ENCODE results near the gene MYD88. TPM values are rescaled to one million over a fixed set of nuclear protein-coding genes. Genes with fewer than 3 reads are reported as not detected.
A peak's percentile ranks its signal among the peaks of the same experiment; 100 is the strongest.

Gene MYD88
- total RNA-seq, 3 donors from 2014 or later: 39.5 to 81.7 (median 72.4) TPM

DNA sequence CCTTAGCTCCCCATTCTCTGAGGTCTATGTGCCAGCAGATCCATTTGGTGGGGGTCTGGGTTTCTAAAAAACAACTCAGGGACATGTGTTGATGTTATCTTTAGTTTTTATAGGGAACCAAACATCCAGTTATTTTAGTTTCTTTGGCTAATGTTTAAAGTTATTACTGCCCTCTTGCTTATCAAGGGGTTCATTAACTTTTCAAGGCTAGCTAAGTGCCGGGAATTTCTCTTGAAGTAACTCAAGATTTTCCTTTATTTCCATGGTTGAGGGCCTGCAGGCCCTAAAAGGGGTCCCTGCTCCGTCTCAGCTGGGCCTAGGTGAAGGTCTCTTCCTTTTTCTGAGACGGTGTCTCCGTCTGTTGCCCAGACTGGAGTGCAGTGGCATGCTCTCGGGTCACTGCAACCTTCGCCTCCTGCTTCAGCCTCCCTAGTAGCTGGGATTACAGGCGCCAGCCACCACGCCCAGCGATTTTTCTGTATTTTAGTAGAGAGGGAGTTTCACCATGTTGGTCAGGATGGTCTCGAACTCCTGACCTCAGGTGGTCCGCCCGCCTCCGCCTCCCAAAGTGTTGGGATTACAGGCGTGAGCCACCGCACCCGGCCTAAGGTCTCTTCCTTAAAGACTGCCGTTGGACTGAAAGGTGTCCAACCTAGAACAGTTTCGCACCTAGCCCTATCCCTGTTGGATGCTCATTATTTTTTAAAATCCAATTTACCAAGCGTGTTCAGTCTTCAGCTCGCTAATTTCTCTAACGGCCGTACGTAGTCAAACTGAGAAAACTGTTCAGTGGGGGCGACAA is 25.6 kb downstream of the MYD88 start:
- DNase-seq (peak; percentile 59 to 70 (median 66)), ATAC-seq (no peak)
- no peaks in the 10 kb centered on the region for H3K36me3 ChIP-seq (ENCODE audit: low read depth)
- TF ChIP-seq, protein P1, sequence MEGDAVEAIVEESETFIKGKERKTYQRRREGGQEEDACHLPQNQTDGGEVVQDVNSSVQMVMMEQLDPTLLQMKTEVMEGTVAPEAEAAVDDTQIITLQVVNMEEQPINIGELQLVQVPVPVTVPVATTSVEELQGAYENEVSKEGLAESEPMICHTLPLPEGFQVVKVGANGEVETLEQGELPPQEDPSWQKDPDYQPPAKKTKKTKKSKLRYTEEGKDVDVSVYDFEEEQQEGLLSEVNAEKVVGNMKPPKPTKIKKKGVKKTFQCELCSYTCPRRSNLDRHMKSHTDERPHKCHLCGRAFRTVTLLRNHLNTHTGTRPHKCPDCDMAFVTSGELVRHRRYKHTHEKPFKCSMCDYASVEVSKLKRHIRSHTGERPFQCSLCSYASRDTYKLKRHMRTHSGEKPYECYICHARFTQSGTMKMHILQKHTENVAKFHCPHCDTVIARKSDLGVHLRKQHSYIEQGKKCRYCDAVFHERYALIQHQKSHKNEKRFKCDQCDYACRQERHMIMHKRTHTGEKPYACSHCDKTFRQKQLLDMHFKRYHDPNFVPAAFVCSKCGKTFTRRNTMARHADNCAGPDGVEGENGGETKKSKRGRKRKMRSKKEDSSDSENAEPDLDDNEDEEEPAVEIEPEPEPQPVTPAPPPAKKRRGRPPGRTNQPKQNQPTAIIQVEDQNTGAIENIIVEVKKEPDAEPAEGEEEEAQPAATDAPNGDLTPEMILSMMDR (IDR thresholded peaks at IDR 0.05): no peak
- H3K4me3 ChIP-seq: peak overlapping the region; percentile 84
- H3K4me1 ChIP-seq (ENCODE audit: low read depth): peaks cover 9% of the 10 kb centered on the region
- H3K9me3 ChIP-seq: no peaks in the 10 kb centered on the region
- intact Hi-C loops (cut with DNase I, micrococcal nuclease): no loop called here

DNA sequence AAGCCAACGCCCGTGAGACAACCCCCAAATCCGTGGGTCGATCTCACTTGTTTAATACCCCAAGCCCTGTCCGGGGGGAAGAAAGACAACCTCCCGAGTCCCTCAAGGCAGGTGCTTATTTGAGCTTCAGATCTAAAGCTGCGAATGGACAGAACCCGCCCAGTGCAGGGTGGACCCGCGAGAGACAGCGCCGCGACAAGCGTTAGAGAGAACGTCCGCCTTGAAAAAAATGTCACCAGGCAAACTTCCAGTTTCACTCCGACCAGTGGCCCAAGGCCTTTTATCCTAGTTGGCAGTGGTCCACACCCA is 26.1 kb downstream of the MYD88 start:
- TF ChIP-seq, protein P1 (IDR thresholded peaks at IDR 0.05): no peak
- peak overlapping the region; percentile 84 for H3K4me3 ChIP-seq
- DNase-seq (no peak), ATAC-seq (no peak)
- no peaks in the 10 kb centered on the region for H3K36me3 ChIP-seq (ENCODE audit: low read depth)
- intact Hi-C loops (cut with DNase I, micrococcal nuclease): no loop called here
- peaks cover 9% of the 10 kb centered on the region for H3K4me1 ChIP-seq (ENCODE audit: low read depth)
- no peaks in the 10 kb centered on the region for H3K9me3 ChIP-seq

DNA sequence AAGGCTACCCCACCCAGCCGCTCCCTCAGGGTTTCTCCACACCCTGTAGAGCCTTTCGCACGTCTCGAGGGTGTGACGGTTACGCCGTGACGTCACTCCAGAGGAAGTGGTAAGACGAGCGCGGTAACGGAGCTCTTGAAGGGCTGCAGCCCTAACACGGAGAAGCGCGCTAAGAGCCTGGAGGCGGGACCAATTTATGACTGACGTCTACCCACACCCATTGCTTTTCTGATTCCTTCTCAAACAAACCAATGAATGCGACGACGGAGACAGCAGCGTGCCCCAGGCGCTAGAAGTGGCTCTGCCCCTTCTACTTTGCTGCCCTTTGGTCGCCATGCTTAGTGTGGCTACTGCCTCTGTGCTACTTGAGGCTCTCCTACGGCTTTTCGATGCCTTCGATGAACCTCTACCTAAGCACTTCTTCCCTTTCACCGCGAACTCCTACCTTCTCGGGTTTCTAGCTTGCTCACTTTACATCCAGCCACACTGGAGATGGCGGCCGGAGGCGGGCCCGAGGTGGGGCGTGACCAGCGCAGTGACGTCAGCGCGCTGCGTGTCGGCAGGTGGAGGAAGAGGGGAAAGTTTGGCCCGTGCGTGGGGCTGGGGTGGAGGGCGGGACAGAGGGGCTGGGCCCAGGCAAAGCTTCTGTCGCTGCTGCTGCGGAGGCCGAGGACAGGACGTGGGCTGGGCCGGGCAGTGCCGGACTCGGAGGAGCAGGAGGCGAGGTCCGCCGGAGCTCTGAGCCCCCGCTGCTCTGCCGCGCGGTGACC is 26.7 kb downstream of the MYD88 start, which contains the start of gene OXSR1:
OXSR1 (plus strand) TSS at position 586 of the 770 bp plus-strand sequence. CDS start 340 bp downstream, outside the sequence.
- intact Hi-C loops (cut with DNase I, micrococcal nuclease): no loop called here

DNA sequence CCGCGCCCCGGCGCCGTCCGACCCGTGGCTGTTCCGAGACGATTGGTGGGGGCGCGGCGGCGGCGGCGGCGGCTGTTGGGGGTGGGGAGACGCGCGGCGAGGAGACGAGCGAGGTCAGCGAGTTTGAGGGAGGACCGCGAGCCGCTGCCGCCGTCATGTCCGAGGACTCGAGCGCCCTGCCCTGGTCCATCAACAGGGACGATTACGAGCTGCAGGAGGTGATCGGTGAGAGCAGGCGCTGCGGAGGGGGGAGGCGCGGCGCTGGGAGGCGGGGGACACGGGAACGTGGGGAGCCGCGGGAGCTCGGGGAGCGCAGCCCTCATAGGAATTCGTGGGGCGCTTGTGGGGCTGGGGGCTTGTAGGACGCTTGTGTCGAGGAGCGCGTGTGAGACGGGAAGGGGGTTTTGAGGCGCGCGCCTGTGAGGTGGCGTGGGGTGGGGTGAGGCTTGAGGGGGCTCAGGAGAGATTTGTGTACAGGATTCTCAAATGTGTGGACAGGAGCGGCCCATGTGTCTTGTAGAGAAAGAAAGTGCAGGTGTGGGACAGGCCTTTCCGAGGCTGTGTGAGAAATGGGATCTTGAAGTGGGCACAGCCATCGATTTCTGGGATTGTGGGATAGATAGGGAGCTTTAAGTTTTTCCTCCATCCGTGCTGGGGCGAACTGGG is 27.4 kb downstream of the MYD88 start:
- TF ChIP-seq, protein P1 (IDR thresholded peaks at IDR 0.05): no peak
- ATAC-seq (peak; percentile 45), DNase-seq (peak; percentile 73 to 88 (median 84))
- intact Hi-C loops (cut with DNase I, micrococcal nuclease): no loop called here
- Histone ChIP-seq H3K4me3 (peak overlapping the region; percentile 84), H3K4me1 (ENCODE audit: low read depth) (peaks cover 9% of the 10 kb centered on the region), H3K9me3 (no peaks in the 10 kb centered on the region), H3K36me3 (ENCODE audit: low read depth) (no peaks in the 10 kb centered on the region)

More for the DNA sequence above, 26.7 kb downstream of the MYD88 start, which contains the start of gene OXSR1:
- Histone ChIP-seq H3K9me3 (no peaks in the 10 kb centered on the region), H3K4me1 (ENCODE audit: low read depth) (peaks cover 9% of the 10 kb centered on the region), H3K36me3 (ENCODE audit: low read depth) (no peaks in the 10 kb centered on the region), H3K4me3 (peak within 1 kb of the TSS; percentile 84)
- peak; percentile 98 to 100 (median 100) for DNase-seq
- ATAC-seq: peak; percentile 90
- TF ChIP-seq, protein P1 (IDR thresholded peaks at IDR 0.05): peak; percentile 23

DNA sequence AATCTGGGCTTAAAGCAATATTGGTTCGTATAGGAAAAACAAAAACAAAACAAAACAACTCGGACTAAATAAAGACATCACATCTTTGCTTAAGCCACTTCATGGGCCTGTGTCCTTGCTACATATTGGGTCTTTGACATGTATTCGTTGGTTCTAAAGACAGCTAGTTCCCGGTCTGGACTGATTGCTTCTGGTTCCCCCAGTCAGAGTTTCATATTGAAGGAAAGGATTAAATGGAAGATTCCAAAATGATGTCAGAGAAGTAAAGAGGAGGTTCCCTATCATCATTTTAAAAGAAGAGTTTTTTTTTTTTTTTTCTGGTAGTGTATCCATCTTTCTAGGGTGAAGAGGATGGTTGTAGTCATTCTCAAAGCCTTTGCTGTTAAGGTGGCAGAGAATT is 29.1 kb downstream of the MYD88 start:
- no peak for ATAC-seq
- Histone ChIP-seq H3K9me3 (no peaks in the 10 kb centered on the region), H3K4me1 (ENCODE audit: low read depth) (peaks cover 9% of the 10 kb centered on the region), H3K4me3 (no peak overlapping the region), H3K36me3 (ENCODE audit: low read depth) (no peaks in the 10 kb centered on the region)
- DNase-seq: no peak
- TF ChIP-seq, protein P1 (IDR thresholded peaks at IDR 0.05): no peak
- intact Hi-C loops (cut with DNase I, micrococcal nuclease): no loop called here
